Measurements from ENCODE around the gene ZFP64.
"Not testable (repeated sequence)": the region's sequence is repeated elsewhere in the genome, so short reads cannot be mapped to it uniquely, and the experiment has no call there.

ZFP64 gene

GRCh38 chr20:52167232-52167840 lies 24.2 kb downstream of the ZFP64 start:
- no peak overlapping the region for H3K27ac ChIP-seq
- DNase-seq (ENCODE audit: low read depth, low spot score): no peak

DNA sequence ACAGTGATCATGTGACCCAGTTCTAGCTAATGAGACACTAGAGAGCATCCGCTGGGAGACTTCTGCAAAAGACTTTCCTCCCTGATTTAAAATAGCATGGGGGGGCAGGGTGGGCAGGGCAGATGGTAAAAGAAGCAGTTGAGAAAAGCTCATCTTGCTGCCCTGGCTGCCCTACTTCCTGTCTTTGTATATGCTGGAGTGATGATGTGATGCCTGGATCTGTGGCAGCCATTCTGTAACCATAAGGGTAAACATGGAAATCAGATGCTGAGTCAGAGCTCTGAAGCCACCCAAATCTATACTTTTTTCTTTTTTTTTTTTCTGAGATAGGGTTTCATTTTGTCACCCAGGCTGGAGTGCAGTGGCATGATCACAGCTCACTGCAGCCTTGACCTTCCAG lies 25.4 kb downstream of the ZFP64 start:
- DNase-seq (ENCODE audit: low read depth, low spot score): no peak
- no peak overlapping the region for H3K27ac ChIP-seq

GRCh38 chr20:52160621-52161204 lies 30.9 kb downstream of the ZFP64 start:
- peak; percentile 2 for DNase-seq (ENCODE audit: low read depth, low spot score)
- no peak overlapping the region for H3K27ac ChIP-seq

DNA sequence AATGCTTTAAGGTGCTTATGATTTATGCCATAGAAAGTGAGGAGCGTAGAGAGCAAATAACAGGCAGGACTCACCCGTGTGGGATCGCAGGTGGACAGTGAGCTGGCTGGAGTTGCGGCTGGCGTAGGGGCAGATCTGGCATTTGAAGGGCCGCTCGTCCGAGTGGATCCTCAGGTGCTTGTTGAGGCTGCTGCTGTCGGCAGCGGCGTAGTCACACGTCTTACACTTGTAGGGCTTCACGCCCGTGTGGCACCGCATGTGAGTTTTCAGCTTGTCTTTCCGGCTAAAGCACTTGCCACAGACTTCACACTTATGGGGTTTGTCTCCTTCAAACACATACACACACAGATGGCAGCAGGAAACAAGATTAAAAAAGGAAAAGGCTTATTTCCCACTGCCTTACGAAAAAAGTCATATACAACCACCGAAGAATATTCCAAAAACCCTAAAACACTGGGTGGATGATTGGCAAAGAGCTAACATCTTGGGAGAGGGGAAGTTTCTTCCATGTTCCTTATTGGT lies 31.5 kb downstream of the ZFP64 start:
- no peak for DNase-seq (ENCODE audit: low read depth, low spot score)
- H3K27ac ChIP-seq: no peak overlapping the region

- no peak overlapping the region for H3K27ac ChIP-seq
- DNase-seq (ENCODE audit: low read depth, low spot score): no peak
Measured at GRCh38 chr20:52154575-52154974, 37.0 kb downstream of the ZFP64 start.

DNA sequence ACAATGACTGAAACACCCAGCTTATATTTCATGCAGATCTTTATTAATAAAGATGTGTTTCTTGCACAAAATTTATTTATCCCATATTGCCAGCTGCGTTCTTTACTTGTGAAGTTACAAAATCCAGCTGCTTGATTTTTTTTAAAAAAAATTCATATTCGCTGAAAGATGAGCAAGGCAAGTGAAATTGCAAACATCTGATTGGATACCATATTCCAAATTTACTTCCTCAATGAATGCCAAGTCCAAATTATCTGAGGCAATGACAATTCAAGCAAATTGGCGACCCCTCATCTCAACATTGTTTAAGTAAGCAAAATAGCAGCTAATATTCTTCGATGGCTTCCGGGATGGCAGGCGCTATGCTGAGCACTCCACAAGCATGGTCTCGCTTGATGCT lies 37.7 kb downstream of the ZFP64 start:
- no peak for DNase-seq (ENCODE audit: low read depth, low spot score)
- H3K27ac ChIP-seq: no peak overlapping the region

DNA sequence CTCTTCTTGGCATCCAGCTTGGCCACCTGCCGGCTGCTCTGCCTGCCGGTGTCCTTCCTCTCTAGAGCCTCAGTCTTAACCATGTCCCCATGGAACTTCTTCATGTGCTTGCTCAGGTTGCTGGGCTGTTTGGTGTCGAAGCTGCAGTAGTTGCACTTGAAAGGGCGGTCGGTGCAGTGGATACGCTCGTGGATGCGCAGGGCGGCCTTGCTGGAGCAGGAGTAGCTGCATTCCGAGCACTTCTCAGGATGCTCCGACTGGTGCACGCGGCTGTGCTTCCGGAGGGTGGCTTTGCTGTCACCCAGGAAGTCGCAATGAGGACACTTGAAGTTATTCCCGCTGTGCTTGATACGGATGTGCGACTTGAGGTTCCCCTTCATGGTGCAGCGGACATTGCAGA lies 38.7 kb downstream of the ZFP64 start:
- no peak for DNase-seq (ENCODE audit: low read depth, low spot score)
- H3K27ac ChIP-seq: no peak overlapping the region

- DNase-seq (ENCODE audit: low read depth, low spot score): no peak
- no peak overlapping the region for H3K27ac ChIP-seq
Measured at GRCh38 chr20:52152416-52152815, 39.2 kb downstream of the ZFP64 start.

DNA sequence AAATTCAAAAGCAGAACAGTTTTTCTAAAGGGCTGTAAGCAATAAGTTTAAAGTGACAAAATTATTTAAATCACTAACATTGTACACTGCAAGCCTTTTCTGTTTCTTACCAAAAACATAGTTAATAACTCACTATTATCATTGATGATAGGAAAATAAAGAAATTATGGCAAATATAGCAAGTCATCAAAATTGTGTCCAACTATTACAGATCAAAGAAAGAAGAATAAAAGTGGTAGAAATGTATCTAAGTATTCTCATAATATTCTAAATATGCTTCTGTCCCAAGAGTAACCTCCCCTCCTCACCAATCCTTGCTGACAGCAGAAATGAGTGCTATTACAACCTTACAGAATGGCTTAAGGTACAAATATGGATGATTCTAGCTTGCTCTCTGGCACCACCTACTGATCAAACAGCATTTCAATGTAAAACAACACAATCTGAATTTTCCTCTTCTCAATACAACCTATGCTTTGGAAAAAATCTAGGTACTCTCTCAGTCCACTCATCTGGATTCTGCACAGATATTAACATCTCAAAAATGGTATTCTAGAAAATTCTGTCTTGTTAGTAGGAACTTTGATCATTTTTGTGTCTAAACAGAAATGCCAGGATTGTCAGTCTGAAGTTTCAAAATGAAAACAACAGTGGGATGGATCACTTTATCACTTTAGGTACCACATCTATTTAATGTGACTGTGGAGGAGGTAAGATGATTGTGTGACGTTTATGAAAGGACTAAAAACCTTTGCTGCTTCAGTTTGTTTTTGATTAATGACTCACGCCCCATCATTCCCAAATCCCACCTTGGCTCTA lies 40.9 kb downstream of the ZFP64 start:
- no peak for DNase-seq (ENCODE audit: low read depth, low spot score)

DNA sequence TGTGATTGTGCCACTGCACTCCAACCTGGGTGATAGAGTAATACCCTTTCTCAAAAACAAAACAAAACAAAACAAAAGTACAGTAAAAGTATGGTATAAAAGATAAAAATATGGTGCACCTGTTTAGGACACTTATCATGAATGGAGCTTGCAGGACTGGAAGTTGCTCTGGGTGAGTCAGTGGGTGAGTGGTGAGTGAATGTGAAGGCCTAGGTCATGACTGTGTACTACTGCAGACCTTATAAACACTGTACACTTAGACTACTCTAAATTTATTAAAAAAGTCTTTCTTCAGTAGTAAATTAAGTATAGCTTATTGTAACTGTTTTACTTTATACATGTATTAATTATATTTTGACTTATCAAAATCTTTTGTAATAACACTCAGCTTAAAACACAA lies 46.0 kb downstream of the ZFP64 start:
- DNase-seq (ENCODE audit: low read depth, low spot score): no peak
- no peak overlapping the region for H3K27ac ChIP-seq

More for the DNA sequence above, 40.9 kb downstream of the ZFP64 start:
- no peak overlapping the region for H3K27ac ChIP-seq

GRCh38 chr20:52143277-52143676 lies 48.3 kb downstream of the ZFP64 start:
- no peak overlapping the region for H3K27ac ChIP-seq
- no peak for DNase-seq (ENCODE audit: low read depth, low spot score)

GRCh38 chr20:52142757-52143156 lies 48.8 kb downstream of the ZFP64 start:
- no peak for DNase-seq (ENCODE audit: low read depth, low spot score)
- H3K27ac ChIP-seq: no peak overlapping the region

DNA sequence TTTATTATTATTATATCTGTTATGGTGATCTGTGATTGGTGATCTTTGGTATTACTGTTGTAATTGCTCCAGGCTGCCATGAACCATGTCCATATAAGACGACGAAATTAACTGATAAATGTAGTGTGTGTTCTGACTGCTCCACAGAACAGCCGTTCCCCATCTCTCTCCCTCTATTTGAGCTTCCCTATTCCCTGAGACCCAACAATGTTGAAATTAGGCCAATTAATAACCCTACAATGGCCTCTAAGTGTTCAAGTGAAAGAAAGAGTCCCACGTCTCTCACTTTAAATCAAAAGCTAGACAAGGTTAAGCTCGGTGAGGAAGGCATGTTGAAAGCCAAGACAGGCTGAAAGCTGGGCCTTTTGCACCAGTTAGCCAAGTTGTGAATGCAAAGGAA lies 51.6 kb downstream of the ZFP64 start:
- H3K27ac ChIP-seq: no peak overlapping the region
- no peak for DNase-seq (ENCODE audit: low read depth, low spot score)

GRCh38 chr20:52137850-52138249 lies 53.7 kb downstream of the ZFP64 start:
- no peak for DNase-seq (ENCODE audit: low read depth, low spot score)

DNA sequence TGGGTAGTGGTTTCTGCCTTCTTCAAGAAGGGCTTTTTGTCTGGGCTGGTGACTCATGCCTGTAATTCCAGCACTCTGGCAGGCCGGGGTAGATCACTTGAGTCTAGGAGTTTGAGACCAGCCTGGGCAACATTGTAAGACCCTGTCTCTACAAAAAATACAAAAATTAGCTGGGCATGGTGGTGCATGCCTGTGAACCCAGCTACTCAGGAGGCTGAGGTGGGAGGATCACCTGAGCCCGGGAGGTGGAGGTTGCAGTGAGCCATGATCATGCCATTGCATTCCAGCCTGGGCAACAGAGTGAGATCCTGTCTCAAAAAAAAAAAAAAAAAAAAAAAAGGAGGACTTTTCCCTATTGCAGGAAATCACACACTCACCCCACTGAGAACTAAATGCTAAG lies 57.9 kb downstream of the ZFP64 start:
- H3K27ac ChIP-seq; DNase-seq (ENCODE audit: low read depth, low spot score): not testable (repeated sequence)

More at GRCh38 chr20:52137850-52138249, 53.7 kb downstream of the ZFP64 start:
- H3K27ac ChIP-seq: no peak overlapping the region

DNA sequence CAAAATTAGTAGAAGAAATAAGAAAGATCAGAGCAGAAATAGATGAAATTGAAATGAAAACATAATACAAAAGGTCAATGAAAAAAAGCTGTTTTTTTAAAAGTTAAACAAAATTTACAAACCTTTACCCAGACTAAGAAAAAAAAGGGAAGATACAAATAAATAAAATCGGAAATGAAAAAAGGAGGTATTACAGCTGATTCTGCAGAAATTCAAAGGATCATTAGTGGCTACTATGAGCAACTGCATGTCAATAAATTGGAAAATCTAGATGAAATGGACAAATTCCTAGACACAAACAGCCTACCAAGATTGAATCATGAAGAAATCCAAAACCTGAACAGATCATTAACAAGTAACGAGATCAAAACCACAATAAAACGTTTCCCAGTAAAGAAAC lies 59.2 kb downstream of the ZFP64 start:
- H3K27ac ChIP-seq: no peak overlapping the region
- no peak for DNase-seq (ENCODE audit: low read depth, low spot score)

- H3K27ac ChIP-seq: no peak overlapping the region
- DNase-seq (ENCODE audit: low read depth, low spot score): no peak
Measured at GRCh38 chr20:52131048-52131643, 60.4 kb downstream of the ZFP64 start.

GRCh38 chr20:52130406-52130805 lies 61.2 kb downstream of the ZFP64 start:
- H3K27ac ChIP-seq: no peak overlapping the region
- no peak for DNase-seq (ENCODE audit: low read depth, low spot score)

GRCh38 chr20:52129611-52130010 lies 62.0 kb downstream of the ZFP64 start:
- H3K27ac ChIP-seq: no peak overlapping the region
- DNase-seq (ENCODE audit: low read depth, low spot score): no peak

GRCh38 chr20:52127309-52127708 lies 64.3 kb downstream of the ZFP64 start:
- no peak overlapping the region for H3K27ac ChIP-seq

GRCh38 chr20:52124821-52125220 lies 66.8 kb downstream of the ZFP64 start:
- DNase-seq (ENCODE audit: low read depth, low spot score): no peak
- no peak overlapping the region for H3K27ac ChIP-seq

More at GRCh38 chr20:52127309-52127708, 64.3 kb downstream of the ZFP64 start:
- no peak for DNase-seq (ENCODE audit: low read depth, low spot score)

All from epithelial cell of prostate (primary cell).